Ascending aorta (tissue), 2 donors: ENCODE data around the gene ORMDL2. TPM values are rescaled to one million over a fixed set of nuclear protein-coding genes. Genes with fewer than 3 reads are reported as not detected.

Experiments used
- DNase-seq, 2 donors: peaks; one replicate each; pipeline ENCODE4 v3.0.0-alpha.2; 2019; ENCODE audit warnings: low spot score in 2 of 2
- H3K27ac ChIP-seq, 2 donors: fragments of 200-600 bp; sonication (generic); one replicate each; pipeline ENCODE4 v1.5.1; 2016 to 2017; ENCODE audit warnings: mild to moderate bottlenecking in 1 of 2
- H3K27me3 ChIP-seq: fragments of 200-600 bp; sonication (generic); one replicate; pipeline ENCODE4 v1.5.1; 2017
- H3K36me3 ChIP-seq, 2 donors: fragments of 200-600 bp; sonication (generic); one replicate each; pipeline ENCODE4 v1.5.1; 2016
- H3K4me1 ChIP-seq, 2 donors: fragments of 200-600 bp; sonication (generic); one replicate each; pipeline ENCODE4 v1.5.1; 2016 to 2017; ENCODE audit warnings: mild to moderate bottlenecking in 1 of 2
- H3K4me3 ChIP-seq, 2 donors: fragments of 200-600 bp; sonication (generic); one replicate each; pipeline ENCODE4 v1.5.1; 2016 to 2017; ENCODE audit warnings: mild to moderate bottlenecking in 1 of 2
- H3K9me3 ChIP-seq, 2 donors: fragments of 200-600 bp; sonication (generic); one replicate each; pipeline ENCODE4 v1.5.1; 2016
- intact Hi-C: fragments of 100-400 bp; cut with DNase I; formaldehyde crosslinking; loops from one replicate; pipeline ENCODE4 v1.15.1; 2023
- total RNA-seq: library from RNA; depleted of rRNA; stranded (reverse); fragments of >200 nt; gene quantifications from one replicate; pipeline ENCODE4 v1.1.0, GENCODE V29; 2016
- TF ChIP-seq, protein P1 (sequence below), 3 experiments: fragments of 200-600 bp in 2 of 3; fragments of 450-650 bp in 1 of 3; sonication (generic) in 2 of 3; IDR thresholded peaks; one replicate each; pipeline ENCODE4 v1.5.1; 2016 to 2019; ENCODE audit warnings: antibody characterized with exemption in 3 of 3, mild to moderate bottlenecking in 1 of 3, moderate library complexity in 1 of 3

The ORMDL2 gene, protein sequence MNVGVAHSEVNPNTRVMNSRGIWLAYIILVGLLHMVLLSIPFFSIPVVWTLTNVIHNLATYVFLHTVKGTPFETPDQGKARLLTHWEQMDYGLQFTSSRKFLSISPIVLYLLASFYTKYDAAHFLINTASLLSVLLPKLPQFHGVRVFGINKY
- 13.8 TPM for total RNA-seq

DNA sequence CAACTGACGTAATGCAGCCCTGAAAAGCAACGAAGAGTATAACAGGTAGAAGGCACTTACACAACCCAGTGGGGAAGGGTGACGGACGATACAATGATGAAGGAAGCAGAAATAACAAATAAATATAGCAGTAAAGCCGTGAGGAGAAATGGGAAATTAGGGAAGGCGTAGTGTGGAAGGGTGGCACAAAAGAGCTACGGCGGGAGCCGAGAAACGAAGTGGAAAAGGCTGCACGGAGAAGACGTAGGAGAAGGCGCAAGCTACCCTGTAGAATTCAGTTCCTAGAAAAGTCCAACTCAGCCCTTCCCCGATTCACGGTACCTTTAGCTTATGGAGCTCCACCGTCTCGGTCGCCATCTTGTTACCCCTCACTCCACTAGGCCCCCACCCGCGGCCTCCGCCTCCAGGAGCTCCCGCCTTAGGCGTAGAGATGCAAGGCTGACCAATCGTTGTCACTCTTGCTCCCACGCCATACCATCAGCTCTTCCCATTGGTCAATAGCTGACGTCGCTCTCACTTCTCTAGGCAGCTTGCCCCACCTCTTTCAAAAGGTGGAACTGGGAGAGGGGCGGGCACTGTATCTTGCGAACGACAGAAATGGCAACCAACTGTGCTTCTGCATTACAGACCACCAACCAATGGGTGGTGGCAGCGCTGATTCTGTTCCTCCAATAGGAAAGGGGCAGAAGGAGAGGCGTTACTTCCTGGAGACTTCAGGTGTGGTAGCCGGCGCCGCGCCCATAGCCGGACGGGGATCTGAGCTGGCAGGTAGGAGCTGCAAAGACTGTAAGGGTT is at the start of gene ORMDL2, which contains the start of gene SARNP:
TSS of gene ORMDL2 (plus strand) at position 697 of the 795 bp plus-strand sequence. CDS start 959 bp downstream, outside the sequence.
TSS of gene SARNP (minus strand) at position 380 of the 795 bp plus-strand sequence. CDS start at position 357, 23 bp downstream.
- H3K9me3 ChIP-seq = no peaks in the 10 kb centered on the region
- H3K27me3 ChIP-seq = no peaks in the 10 kb centered on the region
- peak within 1 kb of the TSS; percentile 66 to 87 for H3K4me3 ChIP-seq
- intact Hi-C loops = loop anchor here (1.0 to 10.0 kb wide), 6 partner anchors 12 to 163 kb away; partner anchors contain the start of genes DNAJC14, GDF11 and PYM1
- H3K36me3 ChIP-seq = peaks cover 17 to 40% of the 10 kb centered on the region in 2 donors
- peaks cover 0 to 17% of the 10 kb centered on the region in 2 donors for H3K4me1 ChIP-seq
- DNase-seq = peak; percentile 99
- peak within 1 kb of the TSS; percentile 86 to 89 for H3K27ac ChIP-seq
- TF ChIP-seq, protein P1, sequence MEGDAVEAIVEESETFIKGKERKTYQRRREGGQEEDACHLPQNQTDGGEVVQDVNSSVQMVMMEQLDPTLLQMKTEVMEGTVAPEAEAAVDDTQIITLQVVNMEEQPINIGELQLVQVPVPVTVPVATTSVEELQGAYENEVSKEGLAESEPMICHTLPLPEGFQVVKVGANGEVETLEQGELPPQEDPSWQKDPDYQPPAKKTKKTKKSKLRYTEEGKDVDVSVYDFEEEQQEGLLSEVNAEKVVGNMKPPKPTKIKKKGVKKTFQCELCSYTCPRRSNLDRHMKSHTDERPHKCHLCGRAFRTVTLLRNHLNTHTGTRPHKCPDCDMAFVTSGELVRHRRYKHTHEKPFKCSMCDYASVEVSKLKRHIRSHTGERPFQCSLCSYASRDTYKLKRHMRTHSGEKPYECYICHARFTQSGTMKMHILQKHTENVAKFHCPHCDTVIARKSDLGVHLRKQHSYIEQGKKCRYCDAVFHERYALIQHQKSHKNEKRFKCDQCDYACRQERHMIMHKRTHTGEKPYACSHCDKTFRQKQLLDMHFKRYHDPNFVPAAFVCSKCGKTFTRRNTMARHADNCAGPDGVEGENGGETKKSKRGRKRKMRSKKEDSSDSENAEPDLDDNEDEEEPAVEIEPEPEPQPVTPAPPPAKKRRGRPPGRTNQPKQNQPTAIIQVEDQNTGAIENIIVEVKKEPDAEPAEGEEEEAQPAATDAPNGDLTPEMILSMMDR (IDR thresholded peaks at IDR 0.05) = no peak

DNA sequence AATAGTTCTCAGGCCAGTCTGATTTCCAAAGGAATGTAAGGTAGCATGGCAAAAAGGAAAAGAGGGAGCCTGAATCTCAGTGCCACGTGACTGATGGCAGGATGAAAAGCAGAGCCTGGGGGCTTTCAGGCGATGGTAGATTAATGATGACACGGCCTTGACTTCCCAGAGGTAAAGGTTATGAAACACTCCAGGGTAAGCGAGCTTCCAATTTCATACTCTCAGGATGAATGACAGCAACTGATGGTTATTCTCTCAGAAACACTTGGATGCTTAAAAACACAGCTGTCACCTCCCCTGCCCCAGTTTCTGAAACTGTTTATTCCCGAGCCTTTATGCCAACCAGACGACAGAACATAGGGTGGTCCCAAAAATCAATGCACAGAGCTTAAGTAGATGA is 46.1 kb upstream of the ORMDL2 start:
- peaks cover 16 to 32% of the 10 kb centered on the region in 2 donors for H3K36me3 ChIP-seq
- no peaks in the 10 kb centered on the region for H3K9me3 ChIP-seq
- intact Hi-C loops = no loop called here
- TF ChIP-seq, protein P1 (IDR thresholded peaks at IDR 0.05) = no peak
- no peaks in the 10 kb centered on the region for H3K4me1 ChIP-seq
- H3K4me3 ChIP-seq = no peak overlapping the region
- H3K27ac ChIP-seq = no peak overlapping the region
- no peaks in the 10 kb centered on the region for H3K27me3 ChIP-seq
- no peak for DNase-seq

DNA sequence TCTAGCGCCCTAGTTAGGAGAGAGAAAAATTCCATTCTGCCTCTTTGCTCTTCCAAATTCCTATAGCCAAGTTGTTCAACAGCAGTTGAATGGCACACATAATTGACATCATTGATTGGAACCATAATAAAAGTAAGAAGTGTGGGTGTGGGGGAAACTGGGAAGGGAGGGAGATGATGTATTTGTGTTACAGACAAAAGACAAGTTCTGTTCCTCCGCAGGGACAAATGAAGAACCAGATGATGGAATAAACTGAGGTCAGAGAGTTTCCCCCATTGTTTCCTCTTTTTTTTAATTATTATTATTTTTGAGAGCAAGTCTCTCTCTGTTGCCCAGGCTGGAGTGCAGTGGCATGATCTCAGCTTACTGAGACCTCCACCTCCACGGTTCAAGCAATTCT is 40.0 kb upstream of the ORMDL2 start:
- H3K27ac ChIP-seq = no peak overlapping the region
- H3K4me3 ChIP-seq = no peak overlapping the region
- peaks cover 30 to 67% of the 10 kb centered on the region in 2 donors for H3K36me3 ChIP-seq
- TF ChIP-seq, protein P1 (IDR thresholded peaks at IDR 0.05) = no peak
- no peaks in the 10 kb centered on the region for H3K27me3 ChIP-seq
- H3K4me1 ChIP-seq = no peaks in the 10 kb centered on the region
- intact Hi-C loops = no loop called here
- H3K9me3 ChIP-seq = no peaks in the 10 kb centered on the region
- no peak for DNase-seq

DNA sequence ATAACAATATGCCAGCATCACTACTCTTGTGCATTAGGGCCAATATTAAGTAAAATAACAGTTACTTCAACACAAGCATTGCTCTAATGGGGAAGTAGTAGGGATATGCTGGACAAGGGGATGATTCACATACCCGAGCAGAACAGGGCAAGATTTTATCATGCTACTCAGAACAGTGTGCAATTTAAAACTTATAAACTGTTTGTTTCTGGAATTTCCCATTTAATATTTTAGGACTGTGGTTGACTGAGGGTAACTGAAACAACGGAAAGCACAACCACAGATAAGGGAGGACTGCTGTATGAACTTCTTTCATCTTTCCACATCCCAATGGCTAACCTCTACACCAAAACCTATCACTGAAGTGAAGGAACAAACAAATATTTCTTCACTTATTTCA is 37.2 kb upstream of the ORMDL2 start:
- no peak for DNase-seq
- intact Hi-C loops = no loop called here
- no peaks in the 10 kb centered on the region for H3K27me3 ChIP-seq
- TF ChIP-seq, protein P1 (IDR thresholded peaks at IDR 0.05) = no peak
- no peak overlapping the region for H3K4me3 ChIP-seq
- H3K9me3 ChIP-seq = no peaks in the 10 kb centered on the region
- H3K36me3 ChIP-seq = peaks cover 53 to 85% of the 10 kb centered on the region in 2 donors
- no peaks in the 10 kb centered on the region for H3K4me1 ChIP-seq
- no peak overlapping the region for H3K27ac ChIP-seq

DNA sequence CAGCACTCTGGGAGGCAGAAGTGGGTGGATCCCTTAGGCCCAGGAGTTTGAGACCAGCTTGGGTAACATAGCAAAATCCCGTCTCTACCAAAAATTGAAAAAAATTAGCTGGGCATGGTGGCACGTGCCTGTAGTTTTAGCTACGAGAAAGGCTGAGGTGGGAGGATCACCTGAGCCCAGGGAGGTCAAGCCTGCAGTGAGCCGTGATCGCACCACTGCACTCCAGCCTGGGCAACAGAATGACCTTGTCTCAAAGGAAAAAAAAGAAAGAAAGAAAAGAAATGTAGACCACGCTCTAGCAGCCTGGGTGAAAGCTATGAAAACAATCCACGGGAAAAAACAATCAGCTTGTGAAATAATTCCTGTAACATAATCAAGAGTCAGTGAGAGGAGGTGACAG is 29.3 kb upstream of the ORMDL2 start:
- Histone ChIP-seq H3K27ac (no peak overlapping the region), H3K9me3 (no peaks in the 10 kb centered on the region), H3K4me3 (no peak overlapping the region), H3K36me3 (peaks cover 60 to 79% of the 10 kb centered on the region in 2 donors), H3K4me1 (no peaks in the 10 kb centered on the region), H3K27me3 (no peaks in the 10 kb centered on the region)
- intact Hi-C loops = no loop called here
- no peak for DNase-seq
- TF ChIP-seq, protein P1 (IDR thresholded peaks at IDR 0.05) = no peak
